SHP77 treated with DMSO at 0.1 percent for 48 hours (cell line): ENCODE results near the gene EPHB3.

Experiments used
- DNase-seq: peaks from one replicate; lab custom pipeline; 2025; lab: John Stamatoyannopoulos, UW

EPHB3 gene

GRCh38 chr3:184581331-184581855, 19.8 kb downstream of the EPHB3 start:
- no peak for DNase-seq

GRCh38 chr3:184582646-184583577, 21.3 kb downstream of the EPHB3 start:
- peak; percentile 41 for DNase-seq

GRCh38 chr3:184583578-184584451, 22.2 kb downstream of the EPHB3 start:
- DNase-seq: no peak

GRCh38 chr3:184584464-184584891, 22.9 kb downstream of the EPHB3 start:
- no peak for DNase-seq

GRCh38 chr3:184585545-184585944, 24.0 kb downstream of the EPHB3 start:
- no peak for DNase-seq

- no peak for DNase-seq
These were observed 25.3 kb downstream of the EPHB3 start for GRCh38 chr3:184586851-184587250.

- DNase-seq: no peak
These were observed 27.2 kb downstream of the EPHB3 start for GRCh38 chr3:184588776-184589175.

- DNase-seq: no peak
These were observed 29.2 kb downstream of the EPHB3 start for GRCh38 chr3:184590795-184591194.

- DNase-seq: no peak
These were observed 30.2 kb downstream of the EPHB3 start for GRCh38 chr3:184591789-184592188.

GRCh38 chr3:184592371-184593219, 31.0 kb downstream of the EPHB3 start:
- DNase-seq: no peak

GRCh38 chr3:184593220-184593927, 31.8 kb downstream of the EPHB3 start:
- DNase-seq: no peak

GRCh38 chr3:184593928-184594303, 32.3 kb downstream of the EPHB3 start:
- no peak for DNase-seq

GRCh38 chr3:184594371-184595001, 32.9 kb downstream of the EPHB3 start:
- no peak for DNase-seq

- DNase-seq: no peak
These were observed 34.1 kb downstream of the EPHB3 start for GRCh38 chr3:184595726-184596125.

- DNase-seq: no peak
These were observed 34.6 kb downstream of the EPHB3 start for GRCh38 chr3:184596233-184596632.

GRCh38 chr3:184596886-184597575, 35.4 kb downstream of the EPHB3 start:
- DNase-seq: no peak

- no peak for DNase-seq
These were observed 36.4 kb downstream of the EPHB3 start for GRCh38 chr3:184597829-184598573.

GRCh38 chr3:184598574-184598927, 37.0 kb downstream of the EPHB3 start:
- DNase-seq: no peak

- no peak for DNase-seq
These were observed 37.6 kb downstream of the EPHB3 start for GRCh38 chr3:184599143-184599542.
